Prostate gland (tissue), 2 donors: ENCODE measurements around the gene ACAD11.

ENCODE experiments used
- POLR2A ChIP-seq: fragments of 450-650 bp; IDR thresholded peaks from one replicate; pipeline ENCODE4 v1.6.1; 2016; ENCODE audit warnings: antibody characterized with exemption, mild to moderate bottlenecking
- POLR2AphosphoS5 ChIP-seq: sonication (generic); formaldehyde crosslinking; IDR thresholded peaks from one replicate; pipeline ENCODE4 v1.6.1; 2017; ENCODE audit warnings: antibody characterized with exemption
- TF ChIP-seq, protein P1 (sequence below), 4 experiments: fragments of 200-600 bp in 2 of 4; fragments of 450-650 bp in 2 of 4; sonication (generic) in 2 of 4; IDR thresholded peaks; 1 replicate in 3 of 4; 2 replicates in 1 of 4; pipeline ENCODE4 v1.5.1; 2016 to 2019; ENCODE audit warnings: antibody characterized with exemption in 4 of 4, mild to moderate bottlenecking in 2 of 4, moderate library complexity in 2 of 4

DNA sequence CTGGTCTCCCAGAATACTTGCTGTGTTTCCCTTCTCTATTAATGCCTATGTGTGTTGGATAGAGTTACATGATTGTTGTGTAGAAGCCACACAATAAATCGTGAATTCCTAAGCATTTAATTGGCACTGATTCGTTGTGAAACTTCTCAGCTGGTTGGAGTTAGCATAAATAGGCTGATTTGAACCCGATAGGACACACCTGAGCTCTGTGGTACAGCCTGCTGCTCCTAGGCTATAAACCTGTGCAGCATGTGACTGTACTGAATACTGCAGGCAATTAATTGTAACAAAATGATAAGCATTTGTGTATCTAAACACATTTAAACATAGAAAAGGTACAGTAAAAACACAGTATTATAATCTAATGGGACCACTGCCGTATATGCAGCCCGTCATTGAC lies 4.9 kb downstream of the ACAD11 start:
- TF ChIP-seq, protein P1, sequence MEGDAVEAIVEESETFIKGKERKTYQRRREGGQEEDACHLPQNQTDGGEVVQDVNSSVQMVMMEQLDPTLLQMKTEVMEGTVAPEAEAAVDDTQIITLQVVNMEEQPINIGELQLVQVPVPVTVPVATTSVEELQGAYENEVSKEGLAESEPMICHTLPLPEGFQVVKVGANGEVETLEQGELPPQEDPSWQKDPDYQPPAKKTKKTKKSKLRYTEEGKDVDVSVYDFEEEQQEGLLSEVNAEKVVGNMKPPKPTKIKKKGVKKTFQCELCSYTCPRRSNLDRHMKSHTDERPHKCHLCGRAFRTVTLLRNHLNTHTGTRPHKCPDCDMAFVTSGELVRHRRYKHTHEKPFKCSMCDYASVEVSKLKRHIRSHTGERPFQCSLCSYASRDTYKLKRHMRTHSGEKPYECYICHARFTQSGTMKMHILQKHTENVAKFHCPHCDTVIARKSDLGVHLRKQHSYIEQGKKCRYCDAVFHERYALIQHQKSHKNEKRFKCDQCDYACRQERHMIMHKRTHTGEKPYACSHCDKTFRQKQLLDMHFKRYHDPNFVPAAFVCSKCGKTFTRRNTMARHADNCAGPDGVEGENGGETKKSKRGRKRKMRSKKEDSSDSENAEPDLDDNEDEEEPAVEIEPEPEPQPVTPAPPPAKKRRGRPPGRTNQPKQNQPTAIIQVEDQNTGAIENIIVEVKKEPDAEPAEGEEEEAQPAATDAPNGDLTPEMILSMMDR (IDR thresholded peaks at IDR 0.05): no peak
- TF ChIP-seq POLR2AphosphoS5: no peak
- TF ChIP-seq POLR2A: no peak
